ENCODE measurements around the gene C21orf58.

The C21orf58 gene

DNA sequence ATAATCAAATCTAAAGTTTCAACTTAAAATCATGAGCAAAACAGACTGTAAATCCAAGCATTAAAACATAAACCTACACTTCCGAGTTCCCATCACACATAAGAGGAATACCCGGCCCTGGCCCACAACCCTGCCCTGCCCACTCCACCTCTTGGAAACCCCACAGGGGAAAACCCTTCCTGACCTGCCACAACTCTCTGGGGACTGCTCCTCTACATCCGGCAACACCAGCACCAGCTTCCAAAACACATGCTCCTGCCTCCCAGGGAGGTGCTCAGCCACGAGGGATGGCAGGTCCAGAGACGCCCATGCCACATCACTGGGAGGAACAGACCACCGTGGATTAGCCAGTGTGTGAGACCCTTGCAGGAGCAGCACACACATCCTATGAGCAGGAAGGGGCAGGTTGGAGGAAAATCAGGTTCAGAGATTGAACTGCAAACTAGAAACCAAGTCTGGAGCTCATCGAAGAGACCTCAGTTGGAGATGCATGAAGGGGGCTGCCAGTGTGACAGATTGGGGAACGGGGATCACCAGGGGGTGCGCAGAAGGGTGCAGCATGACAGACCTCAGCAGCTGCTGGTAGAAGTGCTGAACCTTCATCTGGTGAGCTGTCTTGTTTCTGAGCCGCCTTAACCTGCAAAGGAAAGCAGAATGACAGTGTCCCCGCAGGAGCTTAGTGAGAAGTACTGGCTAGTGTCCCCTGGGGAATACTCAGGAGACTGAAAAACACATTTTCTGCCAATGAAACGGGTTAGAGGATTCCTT lies 69.3 kb downstream of the C21orf58 start:
- no peak for DNase-seq

DNA sequence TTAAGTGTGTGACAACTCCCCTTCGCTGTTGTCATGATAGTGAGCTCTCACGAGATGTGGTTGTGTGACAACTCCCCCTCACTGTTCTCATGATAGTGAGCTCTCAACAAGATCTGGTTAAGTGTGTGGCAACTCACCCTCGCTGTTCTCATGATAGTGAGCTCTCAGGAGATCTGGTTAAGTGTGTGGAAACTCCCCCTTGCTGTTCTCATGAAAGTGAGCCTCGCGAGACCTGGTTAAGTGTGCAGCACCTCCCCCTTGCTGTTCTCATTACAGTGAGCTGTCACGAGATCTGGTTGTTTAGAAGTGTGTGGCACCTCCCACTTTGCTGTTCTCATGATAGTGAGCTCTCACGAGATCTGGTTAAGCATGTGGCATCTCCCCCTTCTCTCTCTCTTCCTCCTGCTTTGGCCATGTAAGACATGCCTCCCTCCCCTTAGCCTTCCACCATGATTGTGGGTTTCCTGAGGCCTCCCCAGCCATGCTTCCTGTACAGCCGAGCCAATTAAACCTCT lies 70.0 kb downstream of the C21orf58 start:
- DNase-seq = no peak

DNA sequence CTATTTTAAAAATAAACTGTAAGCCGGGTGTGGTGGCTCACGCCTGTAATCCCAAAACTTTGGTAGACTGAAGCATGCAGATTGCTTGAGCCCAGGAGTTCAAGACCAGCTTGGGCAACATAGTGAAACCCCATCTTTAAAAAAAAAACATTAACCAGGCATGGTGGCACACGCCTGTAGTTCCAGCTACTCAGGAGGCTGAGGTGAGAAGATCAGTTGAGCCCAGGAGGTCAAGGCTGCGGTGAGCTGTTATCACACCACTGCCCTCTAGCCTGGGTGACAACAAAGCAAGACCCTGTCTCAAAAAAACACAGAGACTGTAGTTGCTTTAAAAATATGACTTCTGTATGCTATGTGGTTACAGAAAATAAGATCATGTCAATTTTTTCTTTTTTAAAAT lies 70.8 kb downstream of the C21orf58 start:
- DNase-seq = no peak

Measured in eye (tissue), 1 donor.